Measurements from ENCODE around the gene POP7. TPM values are rescaled to one million over a fixed set of nuclear protein-coding genes. Genes with fewer than 3 reads are reported as not detected.

Gene POP7
- total and polyA plus RNA-seq, 9 donors, result 23.5 to 31.6 (median 25.4) TPM

GRCh38 chr7:100671353-100672327 is 34.3 kb upstream of the POP7 start:
- WGBS (ENCODE audit: insufficient coverage), result 89% methylated on average over 11 of the region's 18 CpGs
- DNase-seq, result no peak
- H3K9me3 ChIP-seq (replicated peaks; ENCODE audit: control insufficient read depth, low read depth, low read length), result no peaks in the 10 kb centered on the region
- H3K4me1 ChIP-seq (ENCODE audit: control insufficient read depth, insufficient read depth, low read length), result peaks cover 17% of the 10 kb centered on the region
- H3K4me3 ChIP-seq (ENCODE audit: low read length), result no peak overlapping the region
- H3K27me3 ChIP-seq (ENCODE audit: control insufficient read depth, insufficient read depth, low read length), result peaks cover 3% of the 10 kb centered on the region
- no peak overlapping the region for H3K27ac ChIP-seq (ENCODE audit: low read length)
- H3K36me3 ChIP-seq (ENCODE audit: control insufficient read depth, insufficient read depth, low read length), result peaks cover 4% of the 10 kb centered on the region

GRCh38 chr7:100673302-100673941 is 32.5 kb upstream of the POP7 start, which contains the start of gene GNB2:
GNB2 (plus strand) TSS chr7:100673740; CDS start chr7:100676266, 2,526 bp downstream.
- Histone ChIP-seq H3K9me3 (replicated peaks; ENCODE audit: control insufficient read depth, low read depth, low read length) (no peaks in the 10 kb centered on the region), H3K4me1 (ENCODE audit: control insufficient read depth, insufficient read depth, low read length) (peaks cover 20% of the 10 kb centered on the region), H3K27me3 (ENCODE audit: control insufficient read depth, insufficient read depth, low read length) (no peaks in the 10 kb centered on the region), H3K27ac (ENCODE audit: low read length) (peak within 1 kb of the TSS; percentile 99), H3K36me3 (ENCODE audit: control insufficient read depth, insufficient read depth, low read length) (peaks cover 22% of the 10 kb centered on the region), H3K4me3 (ENCODE audit: low read length) (peak within 1 kb of the TSS; percentile 99)
- 0% methylated on average over 54 of the region's 65 CpGs for WGBS (ENCODE audit: insufficient coverage)
- DNase-seq, result peak; percentile 99

DNA sequence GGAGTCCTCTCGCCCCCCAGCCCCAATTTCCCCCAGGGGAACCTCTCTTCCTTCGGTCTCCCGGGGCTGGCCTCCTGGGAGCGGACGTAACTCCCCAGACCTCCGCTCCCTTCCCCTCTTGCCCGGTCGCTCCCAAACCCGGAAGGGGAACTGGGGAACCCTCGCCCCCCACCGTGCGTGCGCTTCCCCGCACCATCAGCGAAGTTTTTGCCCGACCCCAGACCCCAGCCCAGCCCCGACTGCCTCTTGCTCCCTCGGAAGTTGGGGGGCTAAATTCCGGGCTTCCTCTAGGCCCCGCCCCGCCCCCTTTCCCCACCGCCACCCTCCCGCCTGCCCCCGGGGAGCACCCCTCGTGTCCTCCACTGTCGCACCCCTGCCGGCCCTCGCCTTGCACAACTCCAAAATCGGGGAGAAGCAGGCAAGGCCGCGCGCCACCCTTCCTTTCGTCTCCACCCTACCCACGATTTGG is 31.9 kb upstream of the POP7 start:
- Histone ChIP-seq H3K4me3 (ENCODE audit: low read length) (peak overlapping the region; percentile 99), H3K9me3 (replicated peaks; ENCODE audit: control insufficient read depth, low read depth, low read length) (no peaks in the 10 kb centered on the region), H3K27ac (ENCODE audit: low read length) (peak overlapping the region; percentile 95), H3K36me3 (ENCODE audit: control insufficient read depth, insufficient read depth, low read length) (peaks cover 27% of the 10 kb centered on the region), H3K27me3 (ENCODE audit: control insufficient read depth, insufficient read depth, low read length) (no peaks in the 10 kb centered on the region), H3K4me1 (ENCODE audit: control insufficient read depth, insufficient read depth, low read length) (peaks cover 23% of the 10 kb centered on the region)
- WGBS (ENCODE audit: insufficient coverage), result 0% methylated on average over 22 of the region's 34 CpGs
- no peak for DNase-seq

GRCh38 chr7:100674411-100675104 is 31.4 kb upstream of the POP7 start:
- DNase-seq, result no peak
- WGBS (ENCODE audit: insufficient coverage), result 1% methylated on average over 15 of the region's 43 CpGs
- Histone ChIP-seq H3K27me3 (ENCODE audit: control insufficient read depth, insufficient read depth, low read length) (no peaks in the 10 kb centered on the region), H3K4me3 (ENCODE audit: low read length) (peak overlapping the region; percentile 99), H3K9me3 (replicated peaks; ENCODE audit: control insufficient read depth, low read depth, low read length) (no peaks in the 10 kb centered on the region), H3K27ac (ENCODE audit: low read length) (peak overlapping the region; percentile 95), H3K4me1 (ENCODE audit: control insufficient read depth, insufficient read depth, low read length) (peaks cover 23% of the 10 kb centered on the region), H3K36me3 (ENCODE audit: control insufficient read depth, insufficient read depth, low read length) (peaks cover 33% of the 10 kb centered on the region)

- no peak for DNase-seq
- peaks cover 38% of the 10 kb centered on the region for H3K36me3 ChIP-seq (ENCODE audit: control insufficient read depth, insufficient read depth, low read length)
- peak overlapping the region; percentile 99 for H3K4me3 ChIP-seq (ENCODE audit: low read length)
- H3K27me3 ChIP-seq (ENCODE audit: control insufficient read depth, insufficient read depth, low read length), result no peaks in the 10 kb centered on the region
- H3K4me1 ChIP-seq (ENCODE audit: control insufficient read depth, insufficient read depth, low read length), result peaks cover 23% of the 10 kb centered on the region
- peak overlapping the region; percentile 95 for H3K27ac ChIP-seq (ENCODE audit: low read length)
- H3K9me3 ChIP-seq (replicated peaks; ENCODE audit: control insufficient read depth, low read depth, low read length), result no peaks in the 10 kb centered on the region
- 0% methylated on average over 40 of the region's 46 CpGs for WGBS (ENCODE audit: insufficient coverage)
Measured at GRCh38 chr7:100675105-100675451, 30.8 kb upstream of the POP7 start.

GRCh38 chr7:100675581-100676350 is 30.2 kb upstream of the POP7 start:
- Histone ChIP-seq H3K4me3 (ENCODE audit: low read length) (peak overlapping the region; percentile 99), H3K36me3 (ENCODE audit: control insufficient read depth, insufficient read depth, low read length) (peaks cover 45% of the 10 kb centered on the region), H3K4me1 (ENCODE audit: control insufficient read depth, insufficient read depth, low read length) (peaks cover 26% of the 10 kb centered on the region), H3K27ac (ENCODE audit: low read length) (peak overlapping the region; percentile 75), H3K27me3 (ENCODE audit: control insufficient read depth, insufficient read depth, low read length) (no peaks in the 10 kb centered on the region), H3K9me3 (replicated peaks; ENCODE audit: control insufficient read depth, low read depth, low read length) (no peaks in the 10 kb centered on the region)
- 2% methylated on average over 19 of the region's 59 CpGs for WGBS (ENCODE audit: insufficient coverage)
- DNase-seq, result peak; percentile 87

DNA sequence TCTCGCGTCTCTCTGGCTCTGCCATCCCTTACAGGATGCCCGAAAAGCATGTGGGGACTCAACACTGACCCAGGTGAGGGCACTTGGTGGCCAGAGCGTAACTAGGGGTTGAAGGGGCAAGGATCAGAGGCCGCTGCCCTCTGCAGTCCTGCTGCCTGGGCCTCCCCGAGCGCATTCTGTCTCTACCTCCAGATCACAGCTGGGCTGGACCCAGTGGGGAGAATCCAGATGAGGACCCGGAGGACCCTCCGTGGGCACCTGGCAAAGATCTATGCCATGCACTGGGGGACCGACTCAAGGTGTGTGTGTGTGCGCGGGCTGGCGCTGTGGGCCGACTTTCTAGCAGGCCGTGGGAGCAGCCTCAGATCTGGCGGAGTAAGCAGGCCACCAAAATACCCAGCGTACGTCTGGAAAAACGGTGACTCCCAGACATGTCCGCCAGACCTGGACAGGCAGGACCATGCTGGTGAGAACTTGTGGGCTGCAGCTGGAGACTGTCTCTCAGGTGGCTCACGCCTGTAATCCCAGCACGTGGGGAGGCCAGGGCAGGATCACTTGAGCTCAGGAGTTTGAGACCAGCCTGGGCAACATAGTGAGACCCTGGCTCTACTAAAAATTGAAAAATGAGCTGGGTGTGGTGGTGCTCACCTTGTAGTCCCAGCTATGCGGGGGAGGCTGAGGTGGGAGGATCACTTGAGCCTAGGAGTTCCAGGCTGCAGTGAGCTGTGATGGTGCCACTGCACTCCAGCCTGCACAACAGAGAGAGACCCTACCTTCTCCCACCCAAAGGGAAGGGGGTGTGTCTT is 29.2 kb upstream of the POP7 start:
- no peak for DNase-seq
- Histone ChIP-seq H3K36me3 (ENCODE audit: control insufficient read depth, insufficient read depth, low read length) (peaks cover 53% of the 10 kb centered on the region), H3K27ac (ENCODE audit: low read length) (peak overlapping the region; percentile 51), H3K27me3 (ENCODE audit: control insufficient read depth, insufficient read depth, low read length) (no peaks in the 10 kb centered on the region), H3K4me1 (ENCODE audit: control insufficient read depth, insufficient read depth, low read length) (peaks cover 30% of the 10 kb centered on the region), H3K9me3 (replicated peaks; ENCODE audit: control insufficient read depth, low read depth, low read length) (no peaks in the 10 kb centered on the region), H3K4me3 (ENCODE audit: low read length) (peak overlapping the region; percentile 99)
- 67% methylated on average over 19 of the region's 23 CpGs for WGBS (ENCODE audit: insufficient coverage)

DNA sequence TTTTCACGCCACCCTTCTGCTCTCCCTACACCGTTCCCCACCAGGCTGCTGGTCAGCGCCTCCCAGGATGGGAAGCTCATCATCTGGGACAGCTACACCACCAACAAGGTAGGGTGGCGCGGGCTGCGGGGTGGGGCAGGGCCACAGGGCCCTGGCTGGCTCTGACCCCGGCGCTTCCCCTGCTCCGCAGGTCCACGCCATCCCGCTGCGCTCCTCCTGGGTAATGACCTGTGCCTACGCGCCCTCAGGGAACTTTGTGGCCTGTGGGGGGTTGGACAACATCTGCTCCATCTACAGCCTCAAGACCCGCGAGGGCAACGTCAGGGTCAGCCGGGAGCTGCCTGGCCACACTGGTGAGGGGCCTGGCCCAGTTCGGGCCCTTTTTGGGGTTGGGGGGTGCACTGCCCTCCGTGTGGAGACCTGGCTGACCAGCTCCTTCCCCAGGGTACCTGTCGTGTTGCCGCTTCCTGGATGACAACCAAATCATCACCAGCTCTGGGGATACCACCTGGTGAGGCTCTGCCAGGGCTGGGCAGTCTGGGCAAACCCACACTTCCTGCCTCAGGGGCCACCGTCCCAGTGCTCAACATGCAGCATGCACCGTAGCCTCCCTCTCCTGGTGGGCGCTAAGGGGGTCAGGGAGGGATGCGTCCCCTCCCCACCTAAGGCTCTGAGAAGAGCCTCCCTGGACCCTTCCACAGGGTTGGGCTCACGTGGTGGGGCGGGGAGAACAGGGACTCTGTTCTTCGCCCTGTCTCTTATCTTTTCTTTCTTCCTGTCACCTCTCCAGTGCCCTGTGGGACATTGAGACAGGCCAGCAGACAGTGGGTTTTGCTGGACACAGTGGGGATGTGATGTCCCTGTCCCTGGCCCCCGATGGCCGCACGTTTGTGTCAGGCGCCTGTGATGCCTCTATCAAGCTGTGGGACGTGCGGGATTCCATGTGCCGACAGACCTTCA is 28.3 kb upstream of the POP7 start:
- no peak overlapping the region for H3K4me3 ChIP-seq (ENCODE audit: low read length)
- 79% methylated on average over 27 of the region's 36 CpGs for WGBS (ENCODE audit: insufficient coverage)
- no peaks in the 10 kb centered on the region for H3K9me3 ChIP-seq (replicated peaks; ENCODE audit: control insufficient read depth, low read depth, low read length)
- no peaks in the 10 kb centered on the region for H3K27me3 ChIP-seq (ENCODE audit: control insufficient read depth, insufficient read depth, low read length)
- DNase-seq, result no peak
- H3K4me1 ChIP-seq (ENCODE audit: control insufficient read depth, insufficient read depth, low read length), result peaks cover 35% of the 10 kb centered on the region
- no peak overlapping the region for H3K27ac ChIP-seq (ENCODE audit: low read length)
- H3K36me3 ChIP-seq (ENCODE audit: control insufficient read depth, insufficient read depth, low read length), result peaks cover 61% of the 10 kb centered on the region

Data from muscle of leg (tissue), 11 donors.